SK-N-SH treated with all-trans-retinoic acid at 6 μM for 48 hours (cell line): Measurements from ENCODE around the gene PLEKHJ1.

Experiments
- ARNTL ChIP-seq: fragments of 450-650 bp; formaldehyde crosslinking; IDR thresholded peaks from 2 replicates; pipeline ENCODE4 v1.5.0; 2020; ENCODE audit warnings: low read depth, mild to moderate bottlenecking, moderate library complexity, borderline replicate concordance
- BACH2 ChIP-seq: fragments of 250-450 bp; sonication (Bioruptor Pico); IDR thresholded peaks from 2 replicates; pipeline ENCODE4 v1.9.0; 2021; ENCODE audit warnings: mild to moderate bottlenecking, borderline replicate concordance
- CSDC2 ChIP-seq: fragments of 250-450 bp; sonication (Bioruptor Pico); IDR thresholded peaks from 2 replicates; pipeline ENCODE4 v1.5.0; 2020; ENCODE audit warnings: mild to moderate bottlenecking, moderate library complexity
- RARB ChIP-seq: fragments of 250-450 bp; sonication (Bioruptor Pico); IDR thresholded peaks from 2 replicates; pipeline ENCODE4 v1.8.0; 2021; ENCODE audit warnings: mild to moderate bottlenecking, moderate library complexity
- TCF4 ChIP-seq: fragments of 250-450 bp; sonication (Bioruptor Pico); IDR thresholded peaks from 2 replicates; pipeline ENCODE4 v1.8.0; 2021; ENCODE audit warnings: mild to moderate bottlenecking, moderate library complexity, borderline replicate concordance
- ZC3H10 ChIP-seq: fragments of 250-450 bp; sonication (Bioruptor Pico); IDR thresholded peaks from 2 replicates; pipeline ENCODE4 v1.5.1; 2021; ENCODE audit warnings: mild to moderate bottlenecking, moderate library complexity
- ZFP3 ChIP-seq: fragments of 250-450 bp; sonication (Bioruptor Pico); IDR thresholded peaks from 2 replicates; pipeline ENCODE4 v1.5.0; 2020; ENCODE audit warnings: mild to moderate bottlenecking, moderate library complexity
- ZFP30 ChIP-seq: fragments of 450-650 bp; formaldehyde crosslinking; IDR thresholded peaks from 2 replicates; pipeline ENCODE4 v1.5.0; 2022; ENCODE audit warnings: mild to moderate bottlenecking, moderate library complexity
- ZNF70 ChIP-seq: fragments of 450-650 bp; formaldehyde crosslinking; IDR thresholded peaks from 2 replicates; pipeline ENCODE4 v1.5.0; 2020; ENCODE audit warnings: mild to moderate bottlenecking, moderate library complexity
- TF ChIP-seq, protein P1 (sequence below): fragments of 250-450 bp; sonication (Bioruptor Pico); IDR thresholded peaks from 2 replicates; pipeline ENCODE4 v1.8.0; 2020; ENCODE audit warnings: mild to moderate bottlenecking, moderate library complexity, borderline replicate concordance
- TF ChIP-seq, protein P2 (sequence below): fragments of 250-450 bp; sonication (Bioruptor Pico); IDR thresholded peaks from 2 replicates; pipeline ENCODE4 v1.5.0; 2020; ENCODE audit warnings: mild to moderate bottlenecking, moderate library complexity
- TF ChIP-seq, protein P3 (sequence below): fragments of 250-450 bp; sonication (Bioruptor Pico); IDR thresholded peaks from 2 replicates; pipeline ENCODE4 v1.5.1; 2021; ENCODE audit warnings: mild to moderate bottlenecking, moderate library complexity

DNA sequence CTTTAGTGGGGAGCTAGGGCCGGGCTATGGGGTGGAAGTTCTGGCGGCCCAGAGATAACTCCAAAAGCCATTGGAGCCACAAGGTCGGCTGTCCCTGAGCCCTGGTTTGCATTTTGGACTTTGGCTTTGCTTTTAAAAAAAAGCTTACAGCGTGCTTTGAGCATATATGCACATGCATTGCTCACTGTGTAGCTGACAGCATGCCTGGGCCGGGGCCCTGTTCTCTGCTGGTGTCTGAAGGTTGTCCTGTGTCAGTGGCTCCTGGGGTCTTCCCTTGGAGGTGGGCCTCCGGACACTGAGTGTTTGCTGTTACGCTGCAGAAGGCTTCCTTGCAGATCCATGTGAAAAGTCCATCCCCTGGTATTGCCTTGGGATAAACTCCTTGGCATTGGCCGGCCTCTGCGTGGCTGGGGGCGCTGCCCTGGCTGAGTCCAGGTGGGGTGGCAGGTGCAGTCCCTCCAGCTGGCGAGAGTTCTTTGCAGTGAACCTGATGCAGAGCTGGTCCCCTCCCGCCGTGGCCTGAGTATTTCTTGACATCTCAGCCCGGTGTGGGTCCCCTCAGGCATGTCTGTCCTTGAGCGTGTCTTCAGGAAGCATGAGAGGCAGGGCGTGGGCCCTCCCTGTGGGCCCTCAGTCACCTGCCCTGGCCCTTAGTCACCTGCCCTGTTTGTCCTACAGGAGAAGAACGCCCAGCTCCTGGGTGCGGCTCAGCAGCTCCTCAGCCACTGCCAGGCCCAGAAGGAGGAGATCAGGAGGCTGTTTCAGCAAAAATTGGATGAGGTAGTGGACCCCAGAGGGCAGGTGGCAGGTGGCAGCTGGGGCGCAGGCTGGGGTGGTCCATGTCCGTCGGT lies 23.0 kb downstream of the PLEKHJ1 start:
- no peak for TF ChIP-seq TCF4 (CRISPR knock-in tag)
- no peak for TF ChIP-seq BACH2 (CRISPR knock-in tag)
- no peak for TF ChIP-seq CSDC2 (CRISPR knock-in tag)
- TF ChIP-seq, protein P1, sequence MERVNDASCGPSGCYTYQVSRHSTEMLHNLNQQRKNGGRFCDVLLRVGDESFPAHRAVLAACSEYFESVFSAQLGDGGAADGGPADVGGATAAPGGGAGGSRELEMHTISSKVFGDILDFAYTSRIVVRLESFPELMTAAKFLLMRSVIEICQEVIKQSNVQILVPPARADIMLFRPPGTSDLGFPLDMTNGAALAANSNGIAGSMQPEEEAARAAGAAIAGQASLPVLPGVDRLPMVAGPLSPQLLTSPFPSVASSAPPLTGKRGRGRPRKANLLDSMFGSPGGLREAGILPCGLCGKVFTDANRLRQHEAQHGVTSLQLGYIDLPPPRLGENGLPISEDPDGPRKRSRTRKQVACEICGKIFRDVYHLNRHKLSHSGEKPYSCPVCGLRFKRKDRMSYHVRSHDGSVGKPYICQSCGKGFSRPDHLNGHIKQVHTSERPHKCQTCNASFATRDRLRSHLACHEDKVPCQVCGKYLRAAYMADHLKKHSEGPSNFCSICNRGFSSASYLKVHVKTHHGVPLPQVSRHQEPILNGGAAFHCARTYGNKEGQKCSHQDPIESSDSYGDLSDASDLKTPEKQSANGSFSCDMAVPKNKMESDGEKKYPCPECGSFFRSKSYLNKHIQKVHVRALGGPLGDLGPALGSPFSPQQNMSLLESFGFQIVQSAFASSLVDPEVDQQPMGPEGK (CRISPR knock-in tag), result no peak
- TF ChIP-seq, protein P2, sequence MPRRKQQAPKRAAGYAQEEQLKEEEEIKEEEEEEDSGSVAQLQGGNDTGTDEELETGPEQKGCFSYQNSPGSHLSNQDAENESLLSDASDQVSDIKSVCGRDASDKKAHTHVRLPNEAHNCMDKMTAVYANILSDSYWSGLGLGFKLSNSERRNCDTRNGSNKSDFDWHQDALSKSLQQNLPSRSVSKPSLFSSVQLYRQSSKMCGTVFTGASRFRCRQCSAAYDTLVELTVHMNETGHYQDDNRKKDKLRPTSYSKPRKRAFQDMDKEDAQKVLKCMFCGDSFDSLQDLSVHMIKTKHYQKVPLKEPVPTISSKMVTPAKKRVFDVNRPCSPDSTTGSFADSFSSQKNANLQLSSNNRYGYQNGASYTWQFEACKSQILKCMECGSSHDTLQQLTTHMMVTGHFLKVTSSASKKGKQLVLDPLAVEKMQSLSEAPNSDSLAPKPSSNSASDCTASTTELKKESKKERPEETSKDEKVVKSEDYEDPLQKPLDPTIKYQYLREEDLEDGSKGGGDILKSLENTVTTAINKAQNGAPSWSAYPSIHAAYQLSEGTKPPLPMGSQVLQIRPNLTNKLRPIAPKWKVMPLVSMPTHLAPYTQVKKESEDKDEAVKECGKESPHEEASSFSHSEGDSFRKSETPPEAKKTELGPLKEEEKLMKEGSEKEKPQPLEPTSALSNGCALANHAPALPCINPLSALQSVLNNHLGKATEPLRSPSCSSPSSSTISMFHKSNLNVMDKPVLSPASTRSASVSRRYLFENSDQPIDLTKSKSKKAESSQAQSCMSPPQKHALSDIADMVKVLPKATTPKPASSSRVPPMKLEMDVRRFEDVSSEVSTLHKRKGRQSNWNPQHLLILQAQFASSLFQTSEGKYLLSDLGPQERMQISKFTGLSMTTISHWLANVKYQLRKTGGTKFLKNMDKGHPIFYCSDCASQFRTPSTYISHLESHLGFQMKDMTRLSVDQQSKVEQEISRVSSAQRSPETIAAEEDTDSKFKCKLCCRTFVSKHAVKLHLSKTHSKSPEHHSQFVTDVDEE, result no peak
- TF ChIP-seq ARNTL (CRISPR knock-in tag), result no peak
- no peak for TF ChIP-seq ZNF70 (CRISPR knock-in tag)
- no peak for TF ChIP-seq ZFP3 (CRISPR knock-in tag)
- TF ChIP-seq ZFP30, result no peak
- TF ChIP-seq RARB (CRISPR knock-in tag), result no peak
- TF ChIP-seq, protein P3, sequence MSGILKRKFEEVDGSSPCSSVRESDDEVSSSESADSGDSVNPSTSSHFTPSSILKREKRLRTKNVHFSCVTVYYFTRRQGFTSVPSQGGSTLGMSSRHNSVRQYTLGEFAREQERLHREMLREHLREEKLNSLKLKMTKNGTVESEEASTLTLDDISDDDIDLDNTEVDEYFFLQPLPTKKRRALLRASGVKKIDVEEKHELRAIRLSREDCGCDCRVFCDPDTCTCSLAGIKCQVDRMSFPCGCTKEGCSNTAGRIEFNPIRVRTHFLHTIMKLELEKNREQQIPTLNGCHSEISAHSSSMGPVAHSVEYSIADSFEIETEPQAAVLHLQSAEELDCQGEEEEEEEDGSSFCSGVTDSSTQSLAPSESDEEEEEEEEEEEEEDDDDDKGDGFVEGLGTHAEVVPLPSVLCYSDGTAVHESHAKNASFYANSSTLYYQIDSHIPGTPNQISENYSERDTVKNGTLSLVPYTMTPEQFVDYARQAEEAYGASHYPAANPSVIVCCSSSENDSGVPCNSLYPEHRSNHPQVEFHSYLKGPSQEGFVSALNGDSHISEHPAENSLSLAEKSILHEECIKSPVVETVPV (CRISPR knock-in tag), result no peak
- TF ChIP-seq ZC3H10 (CRISPR knock-in tag), result no peak
